Endothelial cell of umbilical vein (primary cell): ENCODE results near the gene MAPK4. TPM values are rescaled to one million over a fixed set of nuclear protein-coding genes. Genes with fewer than 3 reads are reported as not detected.

Experiments
- BruUV-seq: library from RNA; stranded (reverse); fragments of 400-500 nt; replicated peaks from 2 replicates; lab custom pipeline; 2021; lab: Mats Ljungman, UMichigan
- CTCF ChIA-PET: fragments of 300-600, 350-600 bp; sonication (Branson Sonifier 250); formaldehyde crosslinking; loops from one replicate; lab custom pipeline; 2021; ENCODE audit warnings: antibody characterized with exemption, inconsistent platforms; lab: Charles Lee
- POLR2A ChIA-PET: fragments of 300-600, 350-600 bp; sonication (Branson Sonifier 250); formaldehyde crosslinking; loops from one replicate; lab custom pipeline; 2021; ENCODE audit warnings: antibody characterized with exemption, inconsistent platforms; lab: Charles Lee
- DNase-seq: peaks from one replicate; pipeline ENCODE4 v3.0.0-alpha.2; 2011; ENCODE audit warnings: low read depth, low spot score
- FAIRE-seq: peaks from 2 replicates; lab custom pipeline; 2011; peaks lifted over from hg19 to GRCh38; lab: Jason Lieb, UNC
- H2AFZ ChIP-seq: 2 replicates; pipeline ENCODE4 v1.6.0; 2012; ENCODE audit warnings: low read depth, low read length, control low read depth, inconsistent platforms
- H3K27ac ChIP-seq: 2 replicates; pipeline ENCODE4 v1.5.1; 2011; ENCODE audit warnings: low read depth, mild to moderate bottlenecking, control low read depth, low read length, moderate library complexity; ENCODE audit not compliant: insufficient read depth
- H3K27me3 ChIP-seq, 2 experiments: 2 replicates each; pipeline versions ENCODE4 v1.6.0 to v1.6.1; 2011; ENCODE audit warnings: low read length in 2 of 2, mixed read lengths in 1 of 2; ENCODE audit not compliant: control insufficient read depth in 2 of 2, insufficient read depth in 2 of 2
- H3K36me3 ChIP-seq, 2 experiments: 2 replicates in 1 of 2; 3 replicates in 1 of 2; pipeline ENCODE4 v1.5.1; 2011; ENCODE audit warnings: low read length in 2 of 2, mild to moderate bottlenecking in 1 of 2, moderate library complexity in 1 of 2; ENCODE audit not compliant: control insufficient read depth in 2 of 2, insufficient read depth in 2 of 2; ENCODE audit errors: extremely low read depth in 1 of 2
- H3K4me1 ChIP-seq: 3 replicates; pipeline ENCODE4 v1.5.1; 2011; ENCODE audit warnings: mild to moderate bottlenecking, low read length; ENCODE audit not compliant: control insufficient read depth, insufficient read depth; ENCODE audit errors: extremely low read depth
- H3K4me2 ChIP-seq: 2 replicates; pipeline ENCODE4 v1.6.1; 2011; ENCODE audit warnings: low read length, control low read depth, mixed read lengths; ENCODE audit not compliant: insufficient read depth
- H3K4me3 ChIP-seq, 3 experiments: fragments of 200-600 bp in 1 of 3; sonication (generic), shearing (Covaris generic) in 1 of 3; replicated peaks in 1 of 3; 2 replicates each; pipeline ENCODE4 v1.5.1; 2011 to 2016; ENCODE audit warnings: control low read depth in 3 of 3, low read length in 3 of 3, mild to moderate bottlenecking in 2 of 3, inconsistent platforms in 1 of 3, low read depth in 1 of 3, moderate library complexity in 1 of 3; ENCODE audit not compliant: insufficient read depth in 1 of 3
- H3K79me2 ChIP-seq: 2 replicates; pipeline ENCODE4 v1.6.0; 2012; ENCODE audit warnings: low read length, inconsistent platforms; ENCODE audit not compliant: control insufficient read depth, insufficient read depth
- H3K9ac ChIP-seq: replicated peaks from 2 replicates; pipeline ENCODE3; 2011; ENCODE audit warnings: low read length, control low read depth; ENCODE audit not compliant: insufficient read depth; ENCODE audit errors: extremely low read depth
- H3K9me1 ChIP-seq: replicated peaks from 3 replicates; pipeline ENCODE4 v1.6.0; 2011; ENCODE audit warnings: mild to moderate bottlenecking, low read length; ENCODE audit not compliant: control insufficient read depth, insufficient read depth; ENCODE audit errors: extremely low read depth
- H3K9me3 ChIP-seq: replicated peaks from 2 replicates; pipeline ENCODE4 v1.5.1; 2012; ENCODE audit warnings: low read length, inconsistent platforms; ENCODE audit not compliant: control insufficient read depth, insufficient read depth
- H4K20me1 ChIP-seq: replicated peaks from 2 replicates; pipeline ENCODE3; 2011; ENCODE audit warnings: mild to moderate bottlenecking, low read length; ENCODE audit not compliant: control insufficient read depth, insufficient read depth; ENCODE audit errors: extremely low read depth
- EZH2 ChIP-seq: IDR thresholded peaks from 2 replicates; pipeline ENCODE4 v1.6.1; 2012; ENCODE audit warnings: borderline replicate concordance, low read depth, mild to moderate bottlenecking, moderate library complexity, low read length, inconsistent platforms; ENCODE audit not compliant: severe bottlenecking
- FOS ChIP-seq: IDR thresholded peaks from 2 replicates; pipeline ENCODE4 v1.6.1; 2011; ENCODE audit warnings: mild to moderate bottlenecking, low read length, moderate library complexity, borderline replicate concordance; ENCODE audit not compliant: insufficient read depth
- GATA2 ChIP-seq: IDR thresholded peaks from 2 replicates; pipeline ENCODE4 v1.7.0; 2011; ENCODE audit warnings: low read depth, mild to moderate bottlenecking, moderate library complexity, mixed read lengths, low read length; ENCODE audit not compliant: insufficient read length, insufficient read depth
- JUN ChIP-seq: IDR thresholded peaks from 2 replicates; pipeline ENCODE4 v1.6.1; 2011; ENCODE audit warnings: borderline replicate concordance, low read depth; ENCODE audit not compliant: insufficient read length, insufficient read depth
- MYC ChIP-seq: IDR thresholded peaks from one replicate; pipeline ENCODE4 v1.6.1; 2011; ENCODE audit warnings: mild to moderate bottlenecking, low read depth, low read length
- POLR2A ChIP-seq: IDR thresholded peaks from 2 replicates; pipeline ENCODE4 v1.6.1; 2012; ENCODE audit warnings: low read depth, mild to moderate bottlenecking, control low read depth, low read length
- POLR2AphosphoS5 ChIP-seq: IDR thresholded peaks from 2 replicates; pipeline ENCODE4 v1.6.1; 2012; ENCODE audit warnings: low read depth, mild to moderate bottlenecking, control low read depth, low read length, moderate library complexity; ENCODE audit not compliant: insufficient read depth
- dilution Hi-C: fragments of 300-500 bp; cut with MboI; formaldehyde crosslinking; loops from one replicate; pipeline ENCODE4 v1.15.0; 2019; ENCODE audit warnings: low sequenced_read_pairs; ENCODE audit not compliant: extremely low pct_ligation_motif_present
- intact Hi-C: fragments of 100-400 bp; cut with micrococcal nuclease; formaldehyde crosslinking; loops from one replicate; pipeline ENCODE4 v1.10.0; 2022
- polyA plus RNA-seq, 4 experiments: library from polyadenylated mRNA; depleted of rRNA in 3 of 4; stranded (reverse) in 3 of 4; unstranded in 1 of 4; fragments of >200 nt; gene quantifications; 2 replicates each; pipeline versions ENCODE4 v1.2.1 to v1.2.3, GENCODE V29; 2011 to 2012; ENCODE audit warnings: missing spikeins in 1 of 4
- total RNA-seq: library from RNA; stranded (reverse); gene quantifications from 2 replicates; pipeline ENCODE4 v1.2.3, GENCODE V29; 2021
- TF ChIP-seq, protein P1 (sequence below): IDR thresholded peaks from 2 replicates; pipeline ENCODE4 v1.6.1; 2011; ENCODE audit not compliant: insufficient read depth, insufficient read length
- TF ChIP-seq, protein P2 (sequence below), 2 donors: IDR thresholded peaks; 1 replicate in 1 of 2; 2 replicates in 1 of 2; pipeline ENCODE4 v1.5.1; 2011; ENCODE audit warnings: low read length in 2 of 2, mild to moderate bottlenecking in 2 of 2, moderate library complexity in 2 of 2, control low read depth in 1 of 2, inconsistent platforms in 1 of 2, low read depth in 1 of 2; ENCODE audit not compliant: insufficient read depth in 1 of 2; ENCODE audit errors: extremely low read depth in 1 of 2

Gene MAPK4
- total and polyA plus RNA-seq, 2 donors (not counting 3 experiments of a cell fraction or from before 2014, with no cell fraction given): not detected

DNA sequence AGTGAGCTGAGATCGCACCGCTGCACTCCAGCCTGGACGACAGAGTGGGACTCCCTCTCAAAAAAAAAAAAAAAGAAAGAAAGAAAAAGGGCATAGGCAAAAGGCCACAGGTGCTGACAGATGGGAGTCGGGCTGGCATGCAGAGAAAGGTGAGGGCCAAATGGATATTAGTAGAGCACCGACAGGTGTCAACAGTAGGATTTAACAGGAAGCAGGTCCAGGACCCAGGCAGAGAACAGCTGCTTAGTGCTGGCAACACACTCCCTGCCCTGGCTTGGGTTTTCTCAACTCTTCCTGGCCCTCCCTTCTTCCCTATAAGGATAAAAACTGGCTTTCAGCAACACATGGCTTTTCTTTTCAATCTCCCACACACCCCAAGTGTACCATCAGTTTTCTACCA lies 175.0 kb downstream of the MAPK4 start:
- FAIRE-seq (no peak), DNase-seq (no peak)
- no peaks in the 10 kb centered on the region for H3K4me1 ChIP-seq
- ChIA-PET CTCF (no interaction called here), POLR2A (no interaction called here)
- no peak overlapping the region for H2AFZ ChIP-seq
- BruUV-seq: no TSS peak
- H3K9ac ChIP-seq: no peak overlapping the region
- no peaks in the 10 kb centered on the region for H3K9me1 ChIP-seq
- dilution Hi-C loops (no loop called here), intact Hi-C loops (no loop called here)
- no peaks in the 10 kb centered on the region for H3K27me3 ChIP-seq
- no peaks in the 10 kb centered on the region for H3K79me2 ChIP-seq
- H3K4me2 ChIP-seq: no peak overlapping the region
- H3K27ac ChIP-seq: no peak overlapping the region
- H3K9me3 ChIP-seq: no peaks in the 10 kb centered on the region
- no peaks in the 10 kb centered on the region for H3K36me3 ChIP-seq
- no peak overlapping the region for H3K4me3 ChIP-seq
- no peaks in the 10 kb centered on the region for H4K20me1 ChIP-seq
- TF ChIP-seq, protein P1, sequence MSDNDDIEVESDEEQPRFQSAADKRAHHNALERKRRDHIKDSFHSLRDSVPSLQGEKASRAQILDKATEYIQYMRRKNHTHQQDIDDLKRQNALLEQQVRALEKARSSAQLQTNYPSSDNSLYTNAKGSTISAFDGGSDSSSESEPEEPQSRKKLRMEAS: no peak
- TF ChIP-seq GATA2: no peak
- no peak for TF ChIP-seq JUN
- TF ChIP-seq MYC: no peak
- no peak for TF ChIP-seq FOS
- TF ChIP-seq, protein P2, sequence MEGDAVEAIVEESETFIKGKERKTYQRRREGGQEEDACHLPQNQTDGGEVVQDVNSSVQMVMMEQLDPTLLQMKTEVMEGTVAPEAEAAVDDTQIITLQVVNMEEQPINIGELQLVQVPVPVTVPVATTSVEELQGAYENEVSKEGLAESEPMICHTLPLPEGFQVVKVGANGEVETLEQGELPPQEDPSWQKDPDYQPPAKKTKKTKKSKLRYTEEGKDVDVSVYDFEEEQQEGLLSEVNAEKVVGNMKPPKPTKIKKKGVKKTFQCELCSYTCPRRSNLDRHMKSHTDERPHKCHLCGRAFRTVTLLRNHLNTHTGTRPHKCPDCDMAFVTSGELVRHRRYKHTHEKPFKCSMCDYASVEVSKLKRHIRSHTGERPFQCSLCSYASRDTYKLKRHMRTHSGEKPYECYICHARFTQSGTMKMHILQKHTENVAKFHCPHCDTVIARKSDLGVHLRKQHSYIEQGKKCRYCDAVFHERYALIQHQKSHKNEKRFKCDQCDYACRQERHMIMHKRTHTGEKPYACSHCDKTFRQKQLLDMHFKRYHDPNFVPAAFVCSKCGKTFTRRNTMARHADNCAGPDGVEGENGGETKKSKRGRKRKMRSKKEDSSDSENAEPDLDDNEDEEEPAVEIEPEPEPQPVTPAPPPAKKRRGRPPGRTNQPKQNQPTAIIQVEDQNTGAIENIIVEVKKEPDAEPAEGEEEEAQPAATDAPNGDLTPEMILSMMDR (IDR thresholded peaks at IDR 0.05; ENCODE audit: extremely low read depth in 1 of 2, insufficient read depth in 1 of 2, low read depth in 1 of 2, low read length in 2 of 2): no peak
- TF ChIP-seq POLR2AphosphoS5: no peak
- no peak for TF ChIP-seq EZH2
- no peak for TF ChIP-seq POLR2A
